Measurements from ENCODE around the gene OR2T10.
"Not testable (repeated sequence)": the region's sequence is repeated elsewhere in the genome, so short reads cannot be mapped to it uniquely, and the experiment has no call there.

Gene OR2T10

DNA sequence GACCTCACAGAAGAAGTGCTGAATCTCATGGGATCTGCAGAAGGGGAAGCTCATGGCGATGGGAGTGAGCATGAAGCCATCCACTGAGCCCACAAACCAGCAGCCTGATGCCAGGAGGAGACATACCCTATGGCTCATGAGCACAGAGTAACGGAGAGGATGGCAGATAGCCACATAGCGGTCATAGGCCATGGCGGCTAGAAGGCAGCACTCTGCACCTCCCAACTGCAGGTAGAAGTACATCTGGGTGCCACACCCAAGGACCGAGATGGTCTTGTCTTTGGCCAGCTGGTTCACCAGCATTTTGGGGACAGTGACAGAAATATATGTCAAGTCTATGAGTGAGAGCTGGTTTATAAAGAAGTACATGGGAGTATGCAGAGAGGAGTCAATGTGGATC lies 4.3 kb downstream of the OR2T10 start:
- no peak for DNase-seq (ENCODE audit: low spot score)

GRCh38 chr1:248592655-248593054 lies 4.8 kb downstream of the OR2T10 start:
- DNase-seq (ENCODE audit: low spot score) = no peak

DNA sequence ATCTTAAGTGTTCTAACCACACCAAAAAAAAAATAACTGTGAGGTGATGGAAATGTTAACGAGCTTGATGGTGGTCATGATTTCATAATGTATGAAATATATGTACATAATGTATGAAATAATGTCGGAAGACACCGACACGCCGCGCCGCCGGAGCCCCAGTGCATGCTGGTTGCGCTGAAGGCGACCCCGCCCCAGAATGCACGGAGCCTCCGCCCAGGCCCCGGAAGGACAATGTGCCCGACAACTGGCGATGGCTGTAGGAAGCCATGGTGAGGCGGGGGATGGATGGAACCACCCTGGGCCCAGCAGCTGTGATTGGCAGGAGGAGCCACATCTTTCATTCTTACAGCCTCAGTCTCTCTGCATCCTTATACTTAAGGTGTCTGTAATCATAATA lies 7.4 kb downstream of the OR2T10 start:
- DNase-seq (ENCODE audit: low spot score) = no peak

DNA sequence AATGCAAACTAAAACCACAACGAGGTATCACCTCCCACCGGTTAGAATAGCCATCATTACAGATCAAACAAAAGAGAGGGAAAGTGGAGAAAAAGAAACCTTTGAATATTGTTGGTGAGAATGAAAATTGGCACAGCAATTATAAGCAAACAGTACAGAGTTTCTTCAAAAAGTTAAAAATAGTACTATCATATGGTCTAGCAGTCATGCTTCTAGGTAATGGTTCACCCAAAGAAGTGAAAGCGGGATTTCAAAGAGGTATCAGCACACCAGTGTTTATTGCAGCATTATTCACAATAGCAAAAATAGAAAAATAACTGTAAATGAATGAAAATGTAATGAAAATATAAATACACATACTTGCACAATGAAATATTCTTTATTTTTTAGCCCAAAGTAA lies 8.2 kb downstream of the OR2T10 start:
- DNase-seq (ENCODE audit: low spot score) = no peak

- no peak for DNase-seq (ENCODE audit: low spot score)
Measured at GRCh38 chr1:248585266-248585665, 12.2 kb downstream of the OR2T10 start.

GRCh38 chr1:248576260-248576980 lies 21.1 kb downstream of the OR2T10 start:
- no peak for DNase-seq (ENCODE audit: low spot score)

DNA sequence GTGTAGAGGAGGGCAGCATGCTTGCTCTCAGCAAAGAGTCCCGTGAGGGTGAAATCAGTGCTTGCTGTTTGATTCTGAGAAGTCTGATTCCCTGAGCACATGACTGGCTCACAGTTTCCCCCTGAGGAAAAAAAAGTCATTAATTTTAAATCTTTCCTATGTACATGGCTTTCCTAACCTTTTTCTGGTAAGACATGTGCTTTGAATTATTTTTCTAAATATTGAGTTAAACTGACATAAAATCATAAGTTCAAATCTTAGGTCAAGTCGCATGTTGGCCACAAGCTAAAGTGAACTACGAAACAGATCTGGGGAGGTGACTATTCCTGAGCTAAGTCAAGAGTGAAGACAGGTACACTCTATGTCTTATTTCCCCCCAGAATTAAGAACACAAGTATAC lies 22.8 kb downstream of the OR2T10 start, which contains the start of gene OR2T34:
Gene OR2T34, minus strand, starts transcription at position 101 of the 400 bp plus-strand sequence. Its CDS starts 0 bp downstream, at position 101.
- not testable (repeated sequence) for DNase-seq (ENCODE audit: low spot score)

DNA sequence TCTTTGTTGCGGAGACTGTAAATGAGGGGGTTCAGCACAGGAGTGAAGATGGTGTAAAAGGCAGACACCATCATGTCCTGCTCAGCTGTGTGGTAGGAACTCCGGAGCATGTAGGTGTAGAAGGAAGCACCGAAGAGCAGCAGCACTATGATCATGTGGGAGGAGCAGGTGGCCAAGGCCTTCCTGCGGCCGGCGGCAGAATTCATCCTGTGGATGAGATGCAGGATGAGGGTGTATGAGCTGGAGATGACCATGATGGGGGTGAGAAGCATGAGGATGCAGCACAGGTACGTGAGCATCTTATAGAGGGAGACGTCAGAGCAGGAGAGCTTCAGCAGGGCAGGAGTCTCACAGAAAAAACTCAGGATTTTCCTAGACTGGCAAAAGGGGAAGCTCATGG lies 23.6 kb downstream of the OR2T10 start:
- not testable (repeated sequence) for DNase-seq (ENCODE audit: low spot score)

DNA sequence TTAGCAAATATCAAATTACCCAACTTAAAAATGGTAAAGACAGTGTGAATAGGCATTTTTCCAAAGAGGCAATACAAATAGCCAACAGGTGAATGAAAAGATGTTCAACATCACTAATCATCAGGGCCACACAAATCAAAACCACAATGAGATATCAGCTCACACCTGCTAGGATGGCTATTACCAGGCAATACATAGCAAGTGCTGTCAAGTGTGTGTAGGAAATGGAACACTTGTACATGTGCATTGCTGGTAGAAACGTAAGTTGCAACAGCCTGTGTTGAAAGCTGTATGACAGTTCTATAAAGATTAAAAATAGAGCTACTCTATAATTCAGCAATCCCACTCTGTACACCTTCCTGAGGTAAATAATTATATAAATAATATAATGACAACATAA lies 25.5 kb downstream of the OR2T10 start:
- not testable (repeated sequence) for DNase-seq (ENCODE audit: low spot score)

DNA sequence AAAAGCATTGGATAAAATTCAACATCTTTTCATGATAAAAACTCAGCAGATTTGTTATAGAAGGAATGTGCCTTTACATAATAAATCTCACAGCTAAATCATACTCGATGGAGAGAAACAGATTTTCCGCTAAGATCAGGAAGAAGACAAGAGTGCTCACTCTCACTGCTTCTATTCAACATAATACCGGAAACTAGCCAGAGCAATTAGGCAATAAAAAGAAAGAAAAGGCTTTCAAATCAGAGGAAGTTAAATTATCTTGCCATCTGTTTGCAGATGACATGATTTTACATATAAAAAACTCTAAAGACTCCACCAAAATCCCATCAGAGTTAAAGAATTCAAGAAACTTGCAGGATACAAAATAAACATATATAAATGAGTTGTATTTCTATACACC lies 26.7 kb downstream of the OR2T10 start:
- DNase-seq (ENCODE audit: low spot score) = not testable (repeated sequence)

DNA sequence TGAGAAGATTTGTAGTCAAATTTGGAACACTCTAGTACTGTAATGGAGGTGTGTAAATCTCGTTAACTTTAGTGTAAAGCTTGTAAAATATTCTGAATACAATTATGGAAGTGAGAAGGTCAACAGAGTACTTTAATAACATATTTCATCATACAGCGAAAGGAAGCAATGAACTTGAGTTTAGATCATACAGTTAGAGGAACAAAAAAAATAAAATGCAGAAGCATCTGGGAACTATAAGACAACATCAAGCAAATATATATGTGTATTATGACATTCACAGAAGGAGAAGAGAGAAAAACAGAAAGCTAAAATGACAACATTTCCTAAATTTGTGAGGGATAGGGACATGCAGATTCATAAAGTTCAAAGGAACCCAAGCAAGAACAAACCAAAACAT lies 28.5 kb downstream of the OR2T10 start:
- DNase-seq (ENCODE audit: low spot score) = not testable (repeated sequence)

GRCh38 chr1:248565530-248566373 lies 31.7 kb downstream of the OR2T10 start:
- not testable (repeated sequence) for DNase-seq (ENCODE audit: low spot score)

DNA sequence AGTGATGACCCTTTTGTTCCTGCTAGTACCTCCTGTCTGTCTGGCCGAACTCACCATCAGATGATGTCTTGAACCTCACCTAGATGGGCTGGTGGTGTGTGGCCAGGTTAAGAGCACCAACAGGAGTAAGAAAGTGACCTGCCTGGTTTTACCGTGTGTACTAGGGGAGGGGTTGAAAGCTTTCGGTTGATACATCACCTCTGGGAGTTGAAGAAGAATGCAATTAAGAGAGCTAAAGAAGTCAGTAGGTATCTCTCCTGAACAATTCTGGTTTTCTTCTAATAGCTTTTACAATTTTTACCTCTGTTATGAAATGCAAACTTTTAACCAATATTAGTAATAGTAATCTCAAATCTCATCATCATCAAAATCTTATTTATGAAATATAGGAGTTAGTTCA lies 34.8 kb downstream of the OR2T10 start, which contains the start of gene OR2T29:
Gene OR2T29, minus strand, starts transcription at position 101 of the 400 bp plus-strand sequence. CDS start 3,281 bp downstream, outside the sequence.
- DNase-seq (ENCODE audit: low spot score) = not testable (repeated sequence)

DNA sequence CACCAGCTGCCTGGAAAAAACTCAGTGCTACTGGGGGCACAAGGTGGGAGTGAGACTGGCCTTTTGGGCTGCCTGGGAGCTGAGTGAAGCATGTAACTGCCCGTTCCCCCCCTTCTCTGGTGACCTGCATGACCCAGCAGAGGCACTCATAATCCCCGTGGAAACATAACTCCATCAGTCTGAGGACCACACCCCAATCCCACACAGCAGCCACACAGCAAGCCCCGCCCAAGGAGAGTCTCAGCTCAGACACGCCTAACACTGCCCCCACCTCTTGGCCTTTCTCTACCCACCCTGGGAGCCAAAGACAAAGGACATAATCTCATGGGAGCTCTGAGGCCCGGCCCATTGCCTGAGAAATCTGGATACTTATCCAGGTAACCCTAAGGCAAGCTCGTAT lies 46.5 kb downstream of the OR2T10 start:
- not testable (repeated sequence) for DNase-seq (ENCODE audit: low spot score)

GRCh38 chr1:248547383-248547782 lies 50.1 kb downstream of the OR2T10 start:
- not testable (repeated sequence) for DNase-seq (ENCODE audit: low spot score)
